Measurements from ENCODE around the gene CDK17. TPM values are rescaled to one million over a fixed set of nuclear protein-coding genes. Genes with fewer than 3 reads are reported as not detected.
A peak's percentile ranks its signal among the peaks of the same experiment; 100 is the strongest.

Gene CDK17
- total and polyA plus RNA-seq, 9 of the 15 experiments (the other 6 are each of a cell fraction or from before 2014, with no cell fraction given) = 4.8 to 39.3 (median 21.6) TPM

- FAIRE-seq (no peak), DNase-seq (ENCODE audit: extremely low read depth in 1 of 4, low spot score in 3 of 4) (peak in 2 of 4 experiments; percentile 30 to 31), ATAC-seq (peak; percentile 42)
- H4K20me1 ChIP-seq (replicated peaks; ENCODE audit: control insufficient read depth, insufficient read depth, low read length) = no peaks in the 10 kb centered on the region
- H3K79me2 ChIP-seq (ENCODE audit: control insufficient read depth, insufficient read depth, low read length) = peaks cover 98% of the 10 kb centered on the region
- no peak overlapping the region for H3K4me3 ChIP-seq
- no peaks in the 10 kb centered on the region for H3K36me3 ChIP-seq (ENCODE audit: control insufficient read depth, insufficient read depth, low read length)
- peak overlapping the region in 1 of 2 experiments; percentile 66; a peak in 3 of 4 replicates for H3K9ac ChIP-seq (ENCODE audit: insufficient read depth in 1 of 2, low read depth in 2 of 2, low read length in 2 of 2)
- TF ChIP-seq NFIC (IDR thresholded peaks at IDR 0.05) (peak; percentile 20; the same call in 1 of the 2 replicates), ZNF766 (CRISPR knock-in tag; conservative IDR thresholded peaks at IDR 0.05) (peak; percentile 17; the same call in 1 of the 2 replicates), NCOA2 (IDR thresholded peaks at IDR 0.05; ENCODE audit: partially characterized antibody in 2 of 2) (peak in 1 of 2 experiments; percentile 13), SP1 (CRISPR knock-in tag; IDR thresholded peaks at IDR 0.05) (no peak), ARID3B (CRISPR knock-in tag; IDR thresholded peaks at IDR 0.05; ENCODE audit: borderline replicate concordance) (no peak), DMBX1 (CRISPR knock-in tag; IDR thresholded peaks at IDR 0.05; ENCODE audit: borderline replicate concordance) (no peak), E2F8 (IDR thresholded peaks at IDR 0.05; ENCODE audit: low read depth, partially characterized antibody) (no peak)
- no peaks in the 10 kb centered on the region for H3K27me3 ChIP-seq (ENCODE audit: control insufficient read depth in 2 of 2, insufficient read depth in 2 of 2, low read length in 2 of 2)
- no peaks in the 10 kb centered on the region for H3K9me3 ChIP-seq (replicated peaks; ENCODE audit: control insufficient read depth, insufficient read depth, low read depth, low read length)
- in situ Hi-C loops (cut with MboI) = no loop called here
- peaks cover 11 to 49% of the 10 kb centered on the region in 2 experiments for H3K4me1 ChIP-seq (replicated peaks in 1 of 2; ENCODE audit: control insufficient read depth in 2 of 2, insufficient read depth in 2 of 2, low read length in 2 of 2)
- no peak overlapping the region for H2AFZ ChIP-seq (ENCODE audit: low read depth, low read length)
- no TSS peak for BruUV-seq (replicated peaks)
- peak overlapping the region; percentile 75 for H3K4me2 ChIP-seq (ENCODE audit: insufficient read depth, low read length)
- ChIA-PET CTCF (ENCODE audit: low intra/inter-chr PET ratio) (no interaction called here), POLR2A (interaction anchor here (0.6 to 2.1 kb wide), 2 partner anchors 24 to 116 kb away, joined by 3 to 20 read pairs; partner anchors contain the start of gene CDK17)
- H3K9me1 ChIP-seq (ENCODE audit: control insufficient read depth, insufficient read depth, low read length) = no peaks in the 10 kb centered on the region
- intact Hi-C loops (cut with micrococcal nuclease) = loop anchor here (10.0 kb wide), 1 partner anchor 60 kb away; no protein-coding TSS in a partner anchor
- peak overlapping the region; percentile 82 for H3K27ac ChIP-seq (ENCODE audit: extremely low read depth, low read depth, low read length)
These were observed 25.1 kb downstream of the CDK17 start for GRCh38 chr12:96375170-96375569.

Measured in K562 (cell line).